GM18867 (cell line): Measurements from ENCODE around the gene STAMBP.

Experiments used
- ATAC-seq: cut with Tn5 transposase; IDR thresholded peaks from one replicate; pipeline ENCODE4 v1.9.1; 2021; ENCODE audit warnings: mild to moderate bottlenecking, moderate library complexity; ENCODE audit not compliant: unreplicated experiment

STAMBP gene

DNA sequence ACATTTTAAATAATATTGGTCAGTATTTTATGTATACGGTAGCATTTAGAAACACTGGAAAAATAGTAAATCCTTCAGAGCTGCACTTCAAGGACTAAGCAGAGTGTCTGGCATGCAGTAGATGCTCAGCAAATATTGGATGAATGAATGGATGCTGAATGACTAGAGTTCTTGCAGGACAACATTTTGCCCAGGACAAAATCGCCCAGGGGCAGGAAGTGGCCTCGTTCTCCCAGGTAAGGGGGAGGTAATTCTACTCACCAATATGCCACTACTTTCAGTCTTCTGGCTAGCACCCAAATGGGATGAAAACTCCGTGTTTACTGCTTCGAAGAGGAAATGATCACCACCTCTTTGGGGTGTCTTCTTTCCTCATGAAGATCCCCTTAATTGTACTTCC lies 93.9 kb downstream of the STAMBP start:
- no peak for ATAC-seq
